SK-N-SH (cell line): ENCODE results near the gene CFAP69. TPM values are rescaled to one million over a fixed set of nuclear protein-coding genes. Genes with fewer than 3 reads are reported as not detected.

Experiments
- CTCF ChIA-PET: fragments of 300-600, 350-600 bp; formaldehyde crosslinking; extraction: SDS; loops from one replicate; lab custom pipeline; 2021; lab: Yijun Ruan, JAX
- POLR2A ChIA-PET: fragments of 350-600 bp; sonication (Branson Sonifier 250); formaldehyde crosslinking; extraction: SDS; loops from one replicate; lab custom pipeline; 2020; ENCODE audit warnings: antibody characterized with exemption, inconsistent platforms; lab: Yijun Ruan, JAX
- DNase-seq: peaks from one replicate; pipeline ENCODE4 v3.0.0; 2012
- H2AFZ ChIP-seq: fragments of 200-600 bp; sonication (generic); 2 replicates; pipeline ENCODE4 v1.8.1; 2016; ENCODE audit warnings: antibody characterized with exemption, mild to moderate bottlenecking, low read depth
- H3F3A ChIP-seq: fragments of 200-600 bp; sonication (generic); replicated peaks from 2 replicates; pipeline ENCODE3; 2016; ENCODE audit warnings: antibody characterized with exemption, mild to moderate bottlenecking; ENCODE audit not compliant: insufficient read depth
- H3K27ac ChIP-seq, 2 experiments: fragments of 200-500 bp in 1 of 2; fragments of 200-600 bp in 1 of 2; sonication (Bioruptor generic) in 1 of 2; sonication (generic), shearing (Covaris generic) in 1 of 2; 2 replicates each; pipeline versions ENCODE4 v1.5.1 to v1.6.1; 2014 to 2016; ENCODE audit warnings: low read depth in 2 of 2, inconsistent platforms in 1 of 2, low read length in 1 of 2, mild to moderate bottlenecking in 1 of 2, mixed read lengths in 1 of 2
- H3K27me3 ChIP-seq: fragments of 200-600 bp; sonication (generic), shearing (Covaris generic); 2 replicates; pipeline ENCODE4 v1.6.1; 2016; ENCODE audit warnings: mixed run types; ENCODE audit not compliant: insufficient read depth
- H3K36me3 ChIP-seq, 2 experiments: fragments of 200-500 bp in 1 of 2; fragments of 200-600 bp in 1 of 2; sonication (Bioruptor generic) in 1 of 2; sonication (generic) in 1 of 2; replicated peaks in 1 of 2; 2 replicates each; pipeline versions ENCODE3 to v1.5.1; 2014 to 2016; ENCODE audit warnings: low read length in 1 of 2, mild to moderate bottlenecking in 1 of 2; ENCODE audit not compliant: insufficient read depth in 2 of 2, control insufficient read depth in 1 of 2
- H3K4me1 ChIP-seq, 2 experiments: fragments of 200-500 bp in 1 of 2; fragments of 200-600 bp in 1 of 2; sonication (Bioruptor generic) in 1 of 2; sonication (generic), shearing (Covaris generic) in 1 of 2; 2 replicates each; pipeline versions ENCODE4 v1.5.1 to v1.6.1; 2014 to 2016; ENCODE audit warnings: low read depth in 1 of 2, low read length in 1 of 2, mixed run types in 1 of 2; ENCODE audit not compliant: insufficient read depth in 2 of 2, control insufficient read depth in 1 of 2
- H3K4me2 ChIP-seq: fragments of 200-600 bp; sonication (generic), shearing (Covaris generic); 2 replicates; pipeline ENCODE4 v1.6.1; 2017; ENCODE audit warnings: mixed run types
- H3K4me3 ChIP-seq, 2 experiments: fragments of 200-500 bp in 1 of 2; fragments of 200-600 bp in 1 of 2; sonication (Bioruptor generic) in 1 of 2; sonication (generic), shearing (Covaris generic) in 1 of 2; 2 replicates each; pipeline versions ENCODE4 v1.5.1 to v1.8.1; 2014 to 2016; ENCODE audit warnings: low read depth in 2 of 2, inconsistent platforms in 1 of 2, low read length in 1 of 2, mild to moderate bottlenecking in 1 of 2, mixed read lengths in 1 of 2, moderate library complexity in 1 of 2
- H3K79me2 ChIP-seq: fragments of 200-600 bp; sonication (generic); 2 replicates; pipeline ENCODE4 v1.8.1; 2017; ENCODE audit warnings: mild to moderate bottlenecking; ENCODE audit not compliant: insufficient read depth
- H3K9ac ChIP-seq: fragments of 200-600 bp; sonication (generic); 2 replicates; pipeline ENCODE4 v1.6.1; 2017; ENCODE audit warnings: mixed run types
- H3K9me2 ChIP-seq: fragments of 200-600 bp; sonication (generic); 2 replicates; pipeline ENCODE4 v1.6.1; 2017; ENCODE audit warnings: mixed run types
- H3K9me3 ChIP-seq: fragments of 200-600 bp; sonication (generic); 2 replicates; pipeline ENCODE4 v1.6.1; 2017; ENCODE audit warnings: mixed run types, mild to moderate bottlenecking, moderate library complexity
- H4K20me1 ChIP-seq: fragments of 200-600 bp; sonication (generic); 2 replicates; pipeline ENCODE4 v1.6.1; 2017; ENCODE audit warnings: mild to moderate bottlenecking, mixed run types; ENCODE audit not compliant: insufficient read depth
- CTCF ChIP-seq: fragments of 200-600 bp; sonication (generic); IDR thresholded peaks from 2 replicates; pipeline ENCODE4 v1.6.1; 2017; ENCODE audit warnings: antibody characterized with exemption, mild to moderate bottlenecking, moderate library complexity
- EZH2phosphoT487 ChIP-seq: fragments of 200-600 bp; sonication (generic); IDR thresholded peaks from 2 replicates; pipeline ENCODE4 v1.6.1; 2017; ENCODE audit warnings: low read depth, mixed run types, mild to moderate bottlenecking, antibody characterized with exemption, moderate library complexity, borderline replicate concordance
- FOXJ3 ChIP-seq: sonication (generic); formaldehyde crosslinking; IDR thresholded peaks from 2 replicates; pipeline ENCODE4 v1.5.1; 2020; ENCODE audit warnings: mild to moderate bottlenecking, missing genetic modification reagents
- FOXM1 ChIP-seq: IDR thresholded peaks from 2 replicates; pipeline ENCODE4 v1.4.0; 2012; ENCODE audit warnings: low read depth, mild to moderate bottlenecking
- MXI1 ChIP-seq: IDR thresholded peaks from 2 replicates; pipeline ENCODE4 v1.6.1; 2012; ENCODE audit warnings: mild to moderate bottlenecking, low read depth, low read length, improper control_type of control experiment
- NFIC ChIP-seq: IDR thresholded peaks from 2 replicates; pipeline ENCODE4 v1.4.0; 2012; ENCODE audit warnings: borderline replicate concordance
- RAD21 ChIP-seq: IDR thresholded peaks from 2 replicates; pipeline ENCODE4 v1.6.1; 2012; ENCODE audit warnings: mild to moderate bottlenecking, low read length
- SMC3 ChIP-seq: IDR thresholded peaks from 2 replicates; pipeline ENCODE4 v1.6.1; 2012; ENCODE audit warnings: low read depth, low read length, improper control_type of control experiment
- TAF1 ChIP-seq: IDR thresholded peaks from 2 replicates; pipeline ENCODE4 v1.6.1; 2012; ENCODE audit warnings: low read depth, mild to moderate bottlenecking, low read length, moderate library complexity, borderline replicate concordance
- TCF12 ChIP-seq: IDR thresholded peaks from 2 replicates; pipeline ENCODE4 v1.4.0; 2012
- USF1 ChIP-seq: IDR thresholded peaks from 2 replicates; pipeline ENCODE4 v1.4.0; 2012; ENCODE audit warnings: low read depth, borderline replicate concordance
- YY1 ChIP-seq: IDR thresholded peaks from 2 replicates; pipeline ENCODE4 v1.4.0; 2012; ENCODE audit warnings: low read depth, mild to moderate bottlenecking
- WGBS: methylation state at CpG from one replicate; pipeline ENCODE4 v1.1.6; 2017; ENCODE audit warnings: low lambda C conversion rate; 5-methylcytosine and 5-hydroxymethylcytosine counted together
- polyA plus RNA-seq, 3 experiments: library from polyadenylated mRNA; depleted of rRNA; stranded (reverse); fragments of >200 nt; gene quantifications; 2 replicates each; pipeline ENCODE4 v1.2.3, GENCODE V29; 2012

CFAP69 gene
- polyA plus RNA-seq, 1 of the 3 experiments (the other 2 are of a cell fraction), result 2.3 TPM

GRCh38 chr7:90216771-90217170 lies 28.2 kb upstream of the CFAP69 start:
- Histone ChIP-seq H3K27ac (no peak overlapping the region), H4K20me1 (no peaks in the 10 kb centered on the region), H2AFZ (no peak overlapping the region), H3K4me2 (no peak overlapping the region)
- TF ChIP-seq NFIC (no peak), EZH2phosphoT487 (no peak), YY1 (no peak), RAD21 (no peak), TAF1 (no peak)
- TF ChIP-seq, all 33 proteins: peak for 0
- POLR2A ChIA-PET, result no interaction called here
- no peaks in the 10 kb centered on the region for H3K9me2 ChIP-seq
- no peaks in the 10 kb centered on the region for H3K27me3 ChIP-seq
- no peaks in the 10 kb centered on the region for H3K9me3 ChIP-seq
- peaks cover 0 to 6% of the 10 kb centered on the region in 2 experiments for H3K36me3 ChIP-seq
- H3K9ac ChIP-seq, result no peak overlapping the region
- H3K4me3 ChIP-seq, result no peak overlapping the region
- H3K79me2 ChIP-seq, result peaks cover 16% of the 10 kb centered on the region
- H3F3A ChIP-seq, result no peaks in the 10 kb centered on the region
- peaks cover 5 to 6% of the 10 kb centered on the region in 2 experiments; a peak in 2 of 4 replicates for H3K4me1 ChIP-seq
- DNase-seq, result no peak
- CTCF ChIA-PET, result no interaction called here
- WGBS, result 83% methylated on average over 2 of the region's 2 CpGs

GRCh38 chr7:90222390-90222789 lies 22.6 kb upstream of the CFAP69 start:
- DNase-seq, result no peak
- no peaks in the 10 kb centered on the region for H3K9me2 ChIP-seq
- H3K27ac ChIP-seq, result peak overlapping the region in 1 of 2 experiments; percentile 38; a peak in 1 of 4 replicates
- H3K36me3 ChIP-seq, result peaks cover 10 to 20% of the 10 kb centered on the region in 2 experiments
- no peak overlapping the region for H3K9ac ChIP-seq
- peaks cover 4 to 17% of the 10 kb centered on the region in 2 experiments; a peak in 3 of 4 replicates for H3K4me1 ChIP-seq
- peaks cover 8% of the 10 kb centered on the region for H3F3A ChIP-seq
- no peak overlapping the region for H3K4me3 ChIP-seq
- no peaks in the 10 kb centered on the region for H3K9me3 ChIP-seq
- no peaks in the 10 kb centered on the region for H3K27me3 ChIP-seq
- no peaks in the 10 kb centered on the region for H4K20me1 ChIP-seq
- H3K4me2 ChIP-seq, result no peak overlapping the region
- POLR2A ChIA-PET, result no interaction called here
- H3K79me2 ChIP-seq, result peaks cover 10% of the 10 kb centered on the region
- H2AFZ ChIP-seq, result no peak overlapping the region
- CTCF ChIA-PET, result interaction anchor here (1.0 to 3.3 kb wide), 3 partner anchors 11 to 206 kb away, joined by 3 to 19 read pairs (median 4); partner anchors contain the start of gene STEAP2
- TF ChIP-seq YY1 (no peak), FOXM1 (no peak), SMC3 (no peak), USF1 (no peak), FOXJ3 (CRISPR knock-in tag) (no peak), RAD21 (no peak), CTCF (no peak), TCF12 (no peak), MXI1 (no peak)
